HepG2 (cell line): ENCODE results near the gene ALDH1L2. TPM values are rescaled to one million over a fixed set of nuclear protein-coding genes. Genes with fewer than 3 reads are reported as not detected.

Experiments used
- ATAD3A ChIP-seq: sonication (generic); formaldehyde crosslinking; IDR thresholded peaks from 2 replicates; pipeline ENCODE4 v1.4.0; 2020; ENCODE audit warnings: missing genetic modification reagents
- DPF2 ChIP-seq: sonication (generic); formaldehyde crosslinking; IDR thresholded peaks from 2 replicates; pipeline ENCODE4 v1.4.0; 2020; ENCODE audit warnings: mild to moderate bottlenecking, low read depth, missing genetic modification reagents, borderline replicate concordance
- DR1 ChIP-seq: sonication (generic); formaldehyde crosslinking; IDR thresholded peaks from 2 replicates; pipeline ENCODE4 v1.8.0; 2021; ENCODE audit warnings: mild to moderate bottlenecking, missing genetic modification reagents, inconsistent platforms
- FOXK1 ChIP-seq: sonication (generic); formaldehyde crosslinking; IDR thresholded peaks from 2 replicates; pipeline ENCODE4 v1.4.0; 2020; ENCODE audit warnings: low read depth, missing genetic modification reagents, borderline replicate concordance
- HMGA1 ChIP-seq: sonication (generic); formaldehyde crosslinking; conservative IDR thresholded peaks from 2 replicates; pipeline ENCODE4 v1.4.0; 2020; ENCODE audit warnings: missing genetic modification reagents
- LCORL ChIP-seq, 2 experiments: fragments of 450-650 bp in 1 of 2; sonication (generic) in 1 of 2; formaldehyde crosslinking in 1 of 2; IDR thresholded peaks; 2 replicates each; pipeline versions ENCODE4 v1.5.0 to v1.6.1; 2017 to 2020; ENCODE audit warnings: antibody characterized with exemption in 1 of 2, missing genetic modification reagents in 1 of 2
- NR2F6 ChIP-seq, 2 experiments: IDR thresholded peaks; 2 replicates each; pipeline ENCODE4 v1.6.1; 2016; ENCODE audit warnings: antibody characterized with exemption in 1 of 2, mild to moderate bottlenecking in 1 of 2
- ZBTB7B ChIP-seq: sonication (generic); formaldehyde crosslinking; IDR thresholded peaks from 2 replicates; pipeline ENCODE4 v1.4.0; 2020; ENCODE audit warnings: missing genetic modification reagents
- ZC3H4 ChIP-seq: sonication (generic); formaldehyde crosslinking; IDR thresholded peaks from 2 replicates; pipeline ENCODE4 v1.4.0; 2020; ENCODE audit warnings: missing genetic modification reagents, borderline replicate concordance
- ZNF253 ChIP-seq: sonication (generic); formaldehyde crosslinking; IDR thresholded peaks from 2 replicates; pipeline ENCODE4 v1.8.0; 2022; ENCODE audit warnings: mild to moderate bottlenecking, missing genetic modification reagents, borderline replicate concordance
- ZNF451 ChIP-seq: sonication (generic); formaldehyde crosslinking; IDR thresholded peaks from 2 replicates; pipeline ENCODE4 v1.5.0; 2020; ENCODE audit warnings: mild to moderate bottlenecking, missing genetic modification reagents
- ZNF792 ChIP-seq: IDR thresholded peaks from 2 replicates; pipeline ENCODE4 v1.6.1; 2016
- ZNF883 ChIP-seq: sonication (generic); formaldehyde crosslinking; IDR thresholded peaks from 2 replicates; pipeline ENCODE4 v1.5.1; 2020; ENCODE audit warnings: mild to moderate bottlenecking, missing genetic modification reagents; ENCODE audit errors: not compliant biosample characterization
- polyA plus RNA-seq, 8 experiments: library from polyadenylated mRNA; depleted of rRNA in 3 of 8; stranded (reverse) in 7 of 8; unstranded in 1 of 8; fragments of >200 nt; fragmentation: Illumina TruSeq in 4 of 8; extraction: Trizol in 4 of 8; gene quantifications; 2 replicates each; pipeline versions ENCODE4 v1.2.1 to v1.2.3, GENCODE V29; 2011 to 2016; ENCODE audit warnings: low read depth in 4 of 8, missing spikeins in 1 of 8, mixed read lengths in 1 of 8; ENCODE audit not compliant: insufficient read depth in 1 of 8
- total RNA-seq, 5 experiments: library from RNA; depleted of rRNA; stranded (reverse); fragments of >200 nt; fragmentation: Illumina TruSeq; extraction: Trizol; gene quantifications; 2 replicates each; pipeline ENCODE4 v1.2.3, GENCODE V29; 2016; ENCODE audit warnings: low read depth in 1 of 5
- TF ChIP-seq, protein P1 (sequence below): sonication (generic); formaldehyde crosslinking; IDR thresholded peaks from 2 replicates; pipeline ENCODE4 v1.4.0; 2020; ENCODE audit warnings: missing genetic modification reagents
- TF ChIP-seq, protein P2 (sequence below), 2 experiments: fragments of 450-650 bp in 1 of 2; sonication (generic) in 1 of 2; formaldehyde crosslinking in 1 of 2; IDR thresholded peaks; 2 replicates each; pipeline versions ENCODE4 v1.6.1 to v1.8.0; 2016 to 2022; ENCODE audit warnings: antibody characterized with exemption in 1 of 2, mild to moderate bottlenecking in 1 of 2, missing genetic modification reagents in 1 of 2
- TF ChIP-seq, protein P3 (sequence below): sonication (generic); formaldehyde crosslinking; IDR thresholded peaks from 2 replicates; pipeline ENCODE4 v1.5.0; 2020; ENCODE audit warnings: missing genetic modification reagents

ALDH1L2 gene
- total and polyA plus RNA-seq, 2 of the 13 experiments (the other 11 are each of a cell fraction or from before 2014, with no cell fraction given): 0.40 to 4.6 TPM

DNA sequence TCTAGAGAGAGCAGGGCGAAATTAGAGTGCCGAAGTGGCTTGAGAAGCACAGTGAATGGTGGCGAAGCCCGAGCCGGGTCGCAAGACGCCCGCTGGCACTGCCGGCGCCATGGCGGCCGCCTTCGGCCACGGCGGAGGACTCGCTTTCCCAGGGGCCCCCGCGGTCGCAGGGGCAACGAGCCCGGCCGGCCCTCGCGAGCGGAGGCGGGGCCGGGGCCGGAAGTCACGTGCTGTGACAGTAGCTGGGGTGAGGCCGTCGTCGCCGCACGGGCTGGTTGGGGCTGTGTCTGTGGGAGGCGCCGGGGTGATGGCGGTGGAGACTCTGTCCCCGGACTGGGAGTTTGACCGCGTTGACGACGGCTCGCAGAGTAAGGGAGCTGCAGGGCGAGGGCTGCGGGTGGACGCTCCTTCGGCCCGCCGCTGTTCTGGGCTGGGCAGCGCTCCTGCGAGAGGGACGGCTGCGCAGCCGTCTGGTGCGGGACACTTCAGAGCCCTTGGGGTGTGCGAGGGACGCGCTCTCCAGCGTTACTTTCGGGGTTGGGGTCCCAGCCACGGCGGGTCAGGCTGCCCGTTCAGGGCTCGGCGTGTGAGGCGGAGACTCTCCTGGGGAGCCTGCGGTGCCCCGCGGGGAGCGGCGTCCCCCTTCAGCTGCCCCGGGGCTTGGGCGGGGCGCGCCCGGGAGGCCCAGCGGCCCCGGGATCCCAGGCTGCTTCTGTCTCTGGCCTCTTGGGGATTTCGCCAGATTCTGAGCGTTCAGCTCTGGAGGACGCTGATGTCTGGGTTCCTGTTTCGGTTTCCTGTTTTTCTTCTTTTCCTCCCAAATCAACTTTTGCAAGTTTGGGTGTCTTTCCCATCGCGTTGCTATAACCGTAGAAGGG, 23.5 kb upstream of the ALDH1L2 start, which contains the start of gene WASHC4 (continued):
- TF ChIP-seq, protein P1, sequence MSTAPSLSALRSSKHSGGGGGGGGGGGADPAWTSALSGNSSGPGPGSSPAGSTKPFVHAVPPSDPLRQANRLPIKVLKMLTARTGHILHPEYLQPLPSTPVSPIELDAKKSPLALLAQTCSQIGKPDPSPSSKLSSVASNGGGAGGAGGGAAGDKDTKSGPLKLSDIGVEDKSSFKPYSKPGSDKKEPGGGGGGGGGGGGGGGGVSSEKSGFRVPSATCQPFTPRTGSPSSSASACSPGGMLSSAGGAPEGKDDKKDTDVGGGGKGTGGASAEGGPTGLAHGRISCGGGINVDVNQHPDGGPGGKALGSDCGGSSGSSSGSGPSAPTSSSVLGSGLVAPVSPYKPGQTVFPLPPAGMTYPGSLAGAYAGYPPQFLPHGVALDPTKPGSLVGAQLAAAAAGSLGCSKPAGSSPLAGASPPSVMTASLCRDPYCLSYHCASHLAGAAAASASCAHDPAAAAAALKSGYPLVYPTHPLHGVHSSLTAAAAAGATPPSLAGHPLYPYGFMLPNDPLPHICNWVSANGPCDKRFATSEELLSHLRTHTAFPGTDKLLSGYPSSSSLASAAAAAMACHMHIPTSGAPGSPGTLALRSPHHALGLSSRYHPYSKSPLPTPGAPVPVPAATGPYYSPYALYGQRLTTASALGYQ (CRISPR knock-in tag): peak; percentile 49; the same call in 1 of the 2 replicates
- peak; percentile 66; the same call in 1 of the 2 replicates for TF ChIP-seq ZBTB7B (CRISPR knock-in tag)
- TF ChIP-seq HMGA1 (CRISPR knock-in tag): no peak
- TF ChIP-seq ZC3H4 (CRISPR knock-in tag): no peak
- TF ChIP-seq DPF2 (CRISPR knock-in tag): no peak
- TF ChIP-seq, protein P2, sequence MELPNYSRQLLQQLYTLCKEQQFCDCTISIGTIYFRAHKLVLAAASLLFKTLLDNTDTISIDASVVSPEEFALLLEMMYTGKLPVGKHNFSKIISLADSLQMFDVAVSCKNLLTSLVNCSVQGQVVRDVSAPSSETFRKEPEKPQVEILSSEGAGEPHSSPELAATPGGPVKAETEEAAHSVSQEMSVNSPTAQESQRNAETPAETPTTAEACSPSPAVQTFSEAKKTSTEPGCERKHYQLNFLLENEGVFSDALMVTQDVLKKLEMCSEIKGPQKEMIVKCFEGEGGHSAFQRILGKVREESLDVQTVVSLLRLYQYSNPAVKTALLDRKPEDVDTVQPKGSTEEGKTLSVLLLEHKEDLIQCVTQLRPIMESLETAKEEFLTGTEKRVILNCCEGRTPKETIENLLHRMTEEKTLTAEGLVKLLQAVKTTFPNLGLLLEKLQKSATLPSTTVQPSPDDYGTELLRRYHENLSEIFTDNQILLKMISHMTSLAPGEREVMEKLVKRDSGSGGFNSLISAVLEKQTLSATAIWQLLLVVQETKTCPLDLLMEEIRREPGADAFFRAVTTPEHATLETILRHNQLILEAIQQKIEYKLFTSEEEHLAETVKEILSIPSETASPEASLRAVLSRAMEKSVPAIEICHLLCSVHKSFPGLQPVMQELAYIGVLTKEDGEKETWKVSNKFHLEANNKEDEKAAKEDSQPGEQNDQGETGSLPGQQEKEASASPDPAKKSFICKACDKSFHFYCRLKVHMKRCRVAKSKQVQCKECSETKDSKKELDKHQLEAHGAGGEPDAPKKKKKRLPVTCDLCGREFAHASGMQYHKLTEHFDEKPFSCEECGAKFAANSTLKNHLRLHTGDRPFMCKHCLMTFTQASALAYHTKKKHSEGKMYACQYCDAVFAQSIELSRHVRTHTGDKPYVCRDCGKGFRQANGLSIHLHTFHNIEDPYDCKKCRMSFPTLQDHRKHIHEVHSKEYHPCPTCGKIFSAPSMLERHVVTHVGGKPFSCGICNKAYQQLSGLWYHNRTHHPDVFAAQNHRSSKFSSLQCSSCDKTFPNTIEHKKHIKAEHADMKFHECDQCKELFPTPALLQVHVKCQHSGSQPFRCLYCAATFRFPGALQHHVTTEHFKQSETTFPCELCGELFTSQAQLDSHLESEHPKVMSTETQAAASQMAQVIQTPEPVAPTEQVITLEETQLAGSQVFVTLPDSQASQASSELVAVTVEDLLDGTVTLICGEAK (IDR thresholded peaks at IDR 0.05): no peak
- TF ChIP-seq, protein P2 (CRISPR knock-in tag; IDR thresholded peaks at IDR 0.05): peak; percentile 91
- peak; percentile 89 for TF ChIP-seq ZNF451 (CRISPR knock-in tag)
- TF ChIP-seq DR1: peak; percentile 83
- TF ChIP-seq, protein P3, sequence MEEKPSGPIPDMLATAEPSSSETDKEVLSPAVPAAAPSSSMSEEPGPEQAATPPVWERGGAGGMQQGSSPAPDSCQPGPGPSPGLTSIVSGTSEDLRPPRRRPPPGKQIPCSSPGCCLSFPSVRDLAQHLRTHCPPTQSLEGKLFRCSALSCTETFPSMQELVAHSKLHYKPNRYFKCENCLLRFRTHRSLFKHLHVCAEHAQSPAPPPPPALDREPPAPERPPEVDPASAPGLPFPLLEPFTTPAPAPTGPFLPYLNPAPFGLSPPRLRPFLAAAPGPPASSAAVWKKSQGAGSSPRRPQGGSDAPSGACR: peak; percentile 82; the same call in 1 of the 2 replicates
- no peak for TF ChIP-seq ATAD3A (CRISPR knock-in tag)
- peak; percentile 77; the same call in 1 of the 2 replicates for TF ChIP-seq ZNF253 (CRISPR knock-in tag)
- peak; percentile 69 for TF ChIP-seq ZNF792
- peak; percentile 95 for TF ChIP-seq ZNF883
- no peak for TF ChIP-seq LCORL (IDR thresholded peaks at IDR 0.05)
- TF ChIP-seq LCORL (CRISPR knock-in tag; IDR thresholded peaks at IDR 0.05): peak; percentile 89
- peak; percentile 77; the same call in 1 of the 2 replicates for TF ChIP-seq FOXK1 (CRISPR knock-in tag)
- TF ChIP-seq NR2F6 (IDR thresholded peaks at IDR 0.05): no peak
- peak; percentile 31; the same call in 1 of the 2 replicates for TF ChIP-seq NR2F6 (CRISPR knock-in tag; IDR thresholded peaks at IDR 0.05)
